ENCODE data around the gene NXPE4. TPM values are rescaled to one million over a fixed set of nuclear protein-coding genes. Genes with fewer than 3 reads are reported as not detected.

NXPE4 gene
- total and polyA plus RNA-seq, 2 of the 8 experiments (the other 6 are each of a cell fraction or from before 2014, with no cell fraction given), result not detected

GRCh38 chr11:114610984-114611944, 15.7 kb upstream of the NXPE4 start:
- H2BK5ac ChIP-seq (ENCODE audit: low read depth, low read length), result no peak overlapping the region
- H3K23ac ChIP-seq (ENCODE audit: insufficient read length), result no peak overlapping the region
- H3K27ac ChIP-seq (ENCODE audit: low read depth, low read length), result no peak overlapping the region
- H2BK20ac ChIP-seq (ENCODE audit: low read length), result no peak overlapping the region
- ChIA-PET POLR2A (ENCODE audit: partially characterized antibody) (no interaction called here), CTCF (ENCODE audit: partially characterized antibody) (no interaction called here)
- no peak overlapping the region for H2BK120ac ChIP-seq (replicated peaks; ENCODE audit: low read depth, low read length)
- peaks cover 18 to 57% of the 10 kb centered on the region in 2 experiments; a peak in 3 of 4 replicates for H3K9me3 ChIP-seq (ENCODE audit: insufficient read depth in 2 of 2, low read depth in 1 of 2, low read length in 1 of 2)
- no peak overlapping the region for H2BK12ac ChIP-seq (ENCODE audit: low read depth, low read length)
- no peaks in the 10 kb centered on the region for H4K20me1 ChIP-seq (replicated peaks in 1 of 2; ENCODE audit: control insufficient read depth in 1 of 2, insufficient read depth in 2 of 2, low read length in 2 of 2)
- H4K91ac ChIP-seq (replicated peaks; ENCODE audit: insufficient read length, low read length), result no peak overlapping the region
- no peak overlapping the region for H3K9ac ChIP-seq (replicated peaks in 1 of 4; ENCODE audit: extremely low read depth in 1 of 4, low read depth in 3 of 4, low read length in 3 of 4)
- H3K79me2 ChIP-seq (ENCODE audit: control insufficient read depth in 1 of 2, insufficient read depth in 2 of 2, low read length in 2 of 2), result no peaks in the 10 kb centered on the region
- H3K27me3 ChIP-seq (replicated peaks in 1 of 4; ENCODE audit: control insufficient read depth in 3 of 4, extremely low read depth in 1 of 4, insufficient read depth in 3 of 4, low read length in 3 of 4), result no peaks in the 10 kb centered on the region
- no peak overlapping the region for H2AK5ac ChIP-seq (ENCODE audit: low read depth, low read length)
- no peak overlapping the region for H3K4me2 ChIP-seq (ENCODE audit: insufficient read depth in 1 of 2, low read depth in 2 of 2, low read length in 2 of 2)
- H3K4me1 ChIP-seq (replicated peaks in 1 of 4; ENCODE audit: control insufficient read depth in 3 of 4, insufficient read depth in 4 of 4, low read length in 3 of 4), result no peaks in the 10 kb centered on the region
- H3K36me3 ChIP-seq (ENCODE audit: control insufficient read depth in 2 of 4, insufficient read depth in 4 of 4, low read length in 3 of 4), result no peaks in the 10 kb centered on the region
- no peak for DNase-seq (ENCODE audit: low read depth in 1 of 2, low spot score in 2 of 2)
- no peak overlapping the region for H4K8ac ChIP-seq (ENCODE audit: extremely low read depth, insufficient read depth, low read length)
- H4K5ac ChIP-seq (ENCODE audit: insufficient read length, low read depth, low read length), result no peak overlapping the region
- H3K79me1 ChIP-seq (ENCODE audit: low read depth, low read length), result no peaks in the 10 kb centered on the region
- no peak overlapping the region for H3K56ac ChIP-seq (replicated peaks; ENCODE audit: insufficient read length, low read depth, low read length)
- no peak overlapping the region for H3K4me3 ChIP-seq (ENCODE audit: extremely low read depth in 1 of 4, insufficient read depth in 2 of 4, low read depth in 3 of 4, low read length in 4 of 4)
- no peak overlapping the region for H3K18ac ChIP-seq (ENCODE audit: extremely low read depth, low read length)
- H2AFZ ChIP-seq (ENCODE audit: low read length), result no peak overlapping the region
- H3K14ac ChIP-seq (ENCODE audit: insufficient read length), result no peak overlapping the region
- WGBS, 2 experiments (ENCODE audit: extremely low coverage in 1 of 2, insufficient coverage in 1 of 2, insufficient read length in 1 of 2, insufficient replicate concordance in 2 of 2, low coverage in 1 of 2, low lambda C conversion rate in 2 of 2, missing lambda C conversion rate in 1 of 2), result 84% methylated on average over 18 of the region's 18 CpGs; no CpG with 5 or more reads in 1 of the 2 experiments
- H3K4ac ChIP-seq (replicated peaks; ENCODE audit: insufficient read length, low read depth, low read length), result no peak overlapping the region
- no peaks in the 10 kb centered on the region for H3K23me2 ChIP-seq (ENCODE audit: low read depth, low read length)
- H2BK15ac ChIP-seq (ENCODE audit: low read length), result no peak overlapping the region
- FAIRE-seq, result no peak
- TF ChIP-seq JUN (IDR thresholded peaks at IDR 0.05; ENCODE audit: low read depth, low read length), result no peak
- TF ChIP-seq, protein P1, sequence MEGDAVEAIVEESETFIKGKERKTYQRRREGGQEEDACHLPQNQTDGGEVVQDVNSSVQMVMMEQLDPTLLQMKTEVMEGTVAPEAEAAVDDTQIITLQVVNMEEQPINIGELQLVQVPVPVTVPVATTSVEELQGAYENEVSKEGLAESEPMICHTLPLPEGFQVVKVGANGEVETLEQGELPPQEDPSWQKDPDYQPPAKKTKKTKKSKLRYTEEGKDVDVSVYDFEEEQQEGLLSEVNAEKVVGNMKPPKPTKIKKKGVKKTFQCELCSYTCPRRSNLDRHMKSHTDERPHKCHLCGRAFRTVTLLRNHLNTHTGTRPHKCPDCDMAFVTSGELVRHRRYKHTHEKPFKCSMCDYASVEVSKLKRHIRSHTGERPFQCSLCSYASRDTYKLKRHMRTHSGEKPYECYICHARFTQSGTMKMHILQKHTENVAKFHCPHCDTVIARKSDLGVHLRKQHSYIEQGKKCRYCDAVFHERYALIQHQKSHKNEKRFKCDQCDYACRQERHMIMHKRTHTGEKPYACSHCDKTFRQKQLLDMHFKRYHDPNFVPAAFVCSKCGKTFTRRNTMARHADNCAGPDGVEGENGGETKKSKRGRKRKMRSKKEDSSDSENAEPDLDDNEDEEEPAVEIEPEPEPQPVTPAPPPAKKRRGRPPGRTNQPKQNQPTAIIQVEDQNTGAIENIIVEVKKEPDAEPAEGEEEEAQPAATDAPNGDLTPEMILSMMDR (IDR thresholded peaks at IDR 0.05; ENCODE audit: control extremely low read depth in 1 of 3, insufficient read depth in 1 of 3, low read depth in 1 of 3, low read length in 3 of 3), result peak in 2 of 3 experiments; percentile 20 to 43; a peak in 2 of 4 replicates

Data from H1 (cell line).